A172 (cell line): ENCODE measurements around the gene NPC1. TPM values are rescaled to one million over a fixed set of nuclear protein-coding genes. Genes with fewer than 3 reads are reported as not detected.
"Not testable (repeated sequence)": the region's sequence is repeated elsewhere in the genome, so short reads cannot be mapped to it uniquely, and the experiment has no call there.

Source experiments
- DNase-seq: peaks from one replicate; pipeline ENCODE4 v3.0.0-alpha.2; 2015; ENCODE audit warnings: low spot score
- total RNA-seq: library from RNA; depleted of rRNA; stranded (reverse); fragments of >200 nt; shearing (Covaris generic); gene quantifications from 2 replicates; pipeline ENCODE4 v1.2.3, GENCODE V29; 2014

The NPC1 gene
- total RNA-seq, 1 experiment from 2014 or later = 128 TPM

DNA sequence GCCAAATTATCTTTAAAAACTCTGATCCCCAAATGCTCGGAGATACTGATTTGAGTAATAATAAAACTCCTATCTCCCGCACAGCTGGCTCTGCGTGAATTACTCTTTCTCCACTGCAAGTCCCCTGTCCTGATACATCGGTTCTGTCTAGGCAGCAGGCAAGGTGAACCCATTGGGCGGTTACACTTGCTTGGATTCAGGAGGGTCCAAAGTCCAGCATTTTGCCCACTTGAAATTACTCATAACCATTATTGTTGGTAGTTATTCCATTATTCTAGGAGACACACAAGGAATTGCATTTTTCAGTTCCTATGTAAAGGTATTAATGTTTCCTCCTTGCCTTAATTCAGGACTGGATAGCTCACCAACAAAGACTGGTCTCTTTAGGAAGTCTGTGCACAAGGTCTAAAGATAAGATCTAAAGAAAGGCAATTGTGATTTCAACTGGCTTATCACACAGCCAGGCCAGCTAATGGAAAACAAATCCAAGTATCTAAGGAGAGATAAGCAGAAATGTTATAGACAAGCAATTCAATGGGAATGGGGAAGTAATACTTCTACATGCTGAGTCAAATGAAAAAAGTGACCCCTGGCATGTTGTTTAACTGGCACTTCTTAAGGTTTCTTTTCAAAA lies 23.2 kb upstream of the NPC1 start:
- no peak for DNase-seq

DNA sequence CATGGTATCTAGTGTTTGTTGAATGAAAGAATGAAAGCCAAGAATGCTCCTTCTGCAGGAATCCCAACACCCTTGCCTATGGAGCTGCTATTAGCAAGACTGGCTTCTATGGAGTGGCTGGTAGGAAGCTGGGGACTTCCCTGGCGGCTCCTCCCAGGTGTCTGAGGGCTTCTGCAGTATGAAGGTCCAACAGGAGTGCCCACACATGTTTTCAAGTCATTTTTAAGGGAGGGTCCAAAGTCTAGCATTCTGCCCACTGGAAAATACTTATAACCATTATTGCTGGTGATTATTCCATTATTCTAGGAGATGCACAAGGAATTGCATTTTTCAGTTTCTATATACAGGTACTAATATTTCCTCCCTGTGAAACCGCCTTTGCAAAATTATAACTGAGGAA lies 21.9 kb upstream of the NPC1 start:
- no peak for DNase-seq

DNA sequence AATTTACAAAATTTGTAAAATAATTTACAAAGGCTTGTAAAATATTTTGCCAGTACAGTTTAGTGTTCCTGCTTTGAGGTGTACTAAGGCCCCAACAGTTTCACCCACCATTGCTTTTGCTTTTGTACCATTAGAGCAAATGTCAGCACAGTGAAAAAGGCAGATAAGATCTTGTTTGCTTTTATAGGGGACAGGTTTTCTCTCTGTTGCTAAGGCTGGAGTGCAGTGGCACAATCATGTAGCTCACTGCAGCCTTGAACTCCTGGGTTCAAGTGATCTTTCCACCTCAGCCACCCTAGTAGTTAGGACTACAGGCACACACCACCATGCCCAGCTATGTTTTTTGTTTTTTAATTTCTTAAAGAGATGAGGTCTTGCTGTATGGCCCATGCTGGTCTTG lies 19.6 kb upstream of the NPC1 start:
- DNase-seq = no peak

DNA sequence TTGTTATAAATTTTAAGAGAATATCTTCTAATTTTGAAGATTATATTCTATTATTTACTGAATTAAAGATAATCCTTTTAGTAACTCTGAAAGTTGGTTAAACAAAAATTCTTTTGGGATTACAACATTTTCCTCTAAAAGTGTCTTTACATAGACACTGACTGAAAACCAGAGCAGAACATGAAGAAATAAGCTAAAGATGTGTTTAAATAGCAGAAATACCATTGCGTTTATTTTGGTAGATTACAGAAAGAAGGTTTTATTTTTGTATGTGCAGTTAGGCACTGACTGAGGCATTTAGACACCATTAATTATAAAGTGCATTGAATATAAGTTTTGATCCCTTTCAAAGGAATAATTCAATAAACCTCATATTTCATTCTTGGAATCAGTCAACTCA lies 13.5 kb upstream of the NPC1 start:
- no peak for DNase-seq

DNA sequence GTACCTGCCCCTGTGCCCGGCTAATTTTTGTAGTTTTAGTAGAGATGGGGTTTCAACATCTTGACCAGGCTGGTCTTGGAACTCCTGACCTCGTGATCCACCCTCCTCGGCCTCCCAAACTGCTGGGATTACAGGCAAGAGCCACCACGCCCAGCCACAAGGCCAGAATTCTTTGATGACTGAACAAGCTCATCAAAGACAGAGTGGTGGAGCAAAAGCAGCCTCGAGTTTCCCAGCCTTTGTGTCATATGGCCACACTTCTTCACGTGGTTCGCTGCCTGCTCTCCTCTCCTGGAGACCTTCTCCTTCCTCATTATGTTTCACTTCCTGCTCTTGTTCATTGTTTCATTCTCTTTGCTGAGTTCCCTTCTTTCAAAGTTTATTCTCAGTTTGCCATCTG lies 9.9 kb upstream of the NPC1 start:
- DNase-seq = no peak

DNA sequence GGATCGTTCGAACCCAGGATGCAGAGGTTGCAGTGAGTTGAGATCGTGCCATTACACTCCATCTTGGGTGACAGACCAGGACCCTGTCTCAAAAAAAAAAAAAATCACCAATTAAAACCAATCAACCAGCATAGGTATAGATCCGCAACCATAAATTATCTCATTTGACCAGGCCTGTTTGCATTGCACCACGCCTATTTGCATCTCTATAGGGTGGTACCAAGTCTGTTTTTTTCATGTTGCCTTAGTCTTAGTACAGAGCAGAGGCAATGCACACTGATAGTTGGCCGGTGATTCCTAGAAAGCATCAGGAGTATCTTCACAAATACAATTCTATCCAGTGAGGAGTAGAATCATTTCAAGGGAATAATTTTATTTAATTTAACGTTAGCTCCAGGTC lies 9.3 kb upstream of the NPC1 start:
- no peak for DNase-seq

DNA sequence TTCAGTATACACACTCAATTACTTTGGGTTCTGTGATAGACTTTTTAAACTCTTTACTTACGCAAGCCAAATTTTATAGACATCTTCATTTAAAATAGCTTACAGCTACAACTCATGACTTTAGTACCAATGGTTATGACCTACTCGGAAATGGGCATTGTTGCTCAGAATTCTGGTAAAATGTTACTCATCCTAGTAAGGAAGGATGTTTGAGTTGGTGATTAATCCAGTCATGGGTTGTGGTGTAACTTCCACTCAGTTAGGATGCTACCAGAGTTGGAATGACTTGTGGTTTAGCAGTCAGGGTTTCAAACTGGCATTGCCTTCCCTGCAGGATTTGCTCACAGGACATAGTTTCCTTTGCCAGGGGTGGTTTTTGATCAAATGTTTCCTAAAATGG lies 7.4 kb upstream of the NPC1 start:
- peak; percentile 97 for DNase-seq

DNA sequence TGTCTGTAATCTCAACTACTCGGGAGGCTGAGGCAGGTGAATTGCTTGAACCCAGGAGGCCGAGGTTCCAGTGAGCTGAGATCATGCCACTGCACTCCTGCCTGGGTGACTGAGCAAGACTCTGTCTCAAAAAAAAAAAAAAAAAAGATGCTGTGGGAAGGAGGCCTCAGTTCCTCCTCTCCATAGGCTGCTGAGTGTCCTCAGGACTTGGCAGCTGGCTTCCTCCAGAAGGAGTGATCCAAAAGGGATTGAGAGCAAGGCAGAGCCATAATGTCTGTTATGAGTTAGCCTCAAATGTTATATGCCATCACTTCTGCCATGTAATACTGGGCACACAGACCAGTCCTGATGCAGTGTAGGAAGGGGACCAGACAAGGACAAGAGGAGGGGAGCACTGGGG lies 6.6 kb upstream of the NPC1 start:
- DNase-seq = no peak

DNA sequence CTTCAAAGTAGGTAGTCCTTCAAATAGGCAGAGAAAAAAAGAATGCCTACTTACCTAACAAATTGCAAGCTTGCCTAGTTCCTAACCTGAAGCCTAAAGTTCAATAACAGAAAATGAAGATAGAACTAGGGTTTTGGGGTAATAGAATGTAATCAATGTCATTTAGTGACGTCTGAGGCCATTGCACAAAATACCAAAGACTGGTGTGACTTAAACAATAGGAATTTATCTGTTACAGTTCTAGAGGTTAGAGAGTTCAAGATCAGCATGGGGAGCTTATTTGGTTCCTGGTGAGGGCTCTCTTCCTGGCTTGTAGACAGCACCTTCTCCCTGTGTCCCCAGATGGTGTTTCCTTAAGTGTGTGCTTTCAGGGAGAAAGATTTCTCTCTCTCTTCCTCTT lies 4.7 kb upstream of the NPC1 start:
- DNase-seq = no peak

DNA sequence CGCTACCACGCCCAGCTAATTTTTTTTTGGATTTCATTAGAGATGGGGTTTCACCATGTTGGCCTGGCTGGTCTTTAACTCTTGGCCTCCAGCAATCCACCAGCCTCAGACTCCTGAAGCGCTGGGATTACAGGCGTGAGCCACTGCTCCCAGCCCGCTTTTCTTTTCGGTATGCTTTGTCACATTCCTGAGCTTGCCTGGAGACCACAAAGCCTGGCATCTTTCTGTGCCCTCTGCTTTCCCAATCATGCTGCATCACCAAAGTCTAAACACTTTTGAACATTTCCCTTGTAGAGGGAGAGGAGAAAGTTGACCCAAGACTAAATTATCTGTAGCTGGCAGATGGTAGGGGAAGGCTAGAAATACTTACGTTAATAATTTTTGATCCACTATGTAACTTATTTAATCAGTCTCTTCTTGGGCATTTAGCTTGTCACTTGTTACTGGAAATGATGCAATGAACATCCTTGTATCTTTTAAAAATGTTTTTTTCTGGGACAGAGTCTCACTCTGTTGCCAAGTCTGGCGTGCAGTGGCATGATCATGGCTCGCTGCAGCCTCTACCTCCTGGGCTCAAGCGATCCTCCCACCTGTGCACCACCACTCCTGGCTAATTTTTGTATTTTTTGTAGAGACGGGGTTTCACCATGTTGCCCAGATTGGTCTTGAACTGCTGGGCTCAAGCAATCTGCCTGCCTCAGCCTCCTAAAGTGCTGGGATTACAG lies 2.7 kb upstream of the NPC1 start:
- peak; percentile 74 for DNase-seq

DNA sequence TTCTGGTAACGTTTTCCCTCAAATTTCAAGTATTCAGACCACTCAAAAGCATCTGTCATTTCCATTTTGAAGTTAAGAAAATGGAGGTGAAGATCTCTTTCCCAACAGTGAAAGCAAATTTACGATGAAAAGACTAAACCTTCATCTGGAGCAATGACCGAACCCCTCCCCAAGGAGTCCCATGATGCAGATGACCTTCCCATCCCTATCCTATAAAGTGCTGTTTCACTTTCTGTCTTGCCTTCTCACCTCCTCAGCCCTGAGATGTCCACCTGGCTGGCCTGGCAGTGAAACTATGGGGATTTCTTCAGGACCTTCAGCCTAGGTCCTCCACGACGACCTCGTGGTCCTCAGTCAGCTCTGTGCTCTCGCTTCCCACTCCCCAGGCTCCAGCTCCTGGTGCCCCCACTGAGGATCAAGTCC lies 925 bp upstream of the NPC1 start:
- no peak for DNase-seq

DNA sequence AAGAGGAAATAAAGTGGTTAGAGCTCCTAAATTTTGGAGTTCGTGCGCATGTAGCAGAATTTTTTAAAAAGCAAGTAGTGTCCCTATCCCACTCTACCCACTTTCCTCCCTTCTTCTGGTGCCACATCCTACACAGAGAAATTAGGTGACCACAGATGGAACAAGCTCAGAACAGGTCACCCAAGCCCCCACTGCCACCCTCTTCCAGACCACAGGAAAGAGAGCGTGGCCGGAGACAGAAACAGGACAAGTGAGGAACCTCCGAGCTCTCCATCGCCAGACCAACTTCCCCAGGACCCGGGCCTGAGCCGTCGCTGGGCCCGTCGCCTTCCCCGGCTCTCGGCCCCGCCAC lies 433 bp downstream of the NPC1 start:
- DNase-seq = peak; percentile 18

DNA sequence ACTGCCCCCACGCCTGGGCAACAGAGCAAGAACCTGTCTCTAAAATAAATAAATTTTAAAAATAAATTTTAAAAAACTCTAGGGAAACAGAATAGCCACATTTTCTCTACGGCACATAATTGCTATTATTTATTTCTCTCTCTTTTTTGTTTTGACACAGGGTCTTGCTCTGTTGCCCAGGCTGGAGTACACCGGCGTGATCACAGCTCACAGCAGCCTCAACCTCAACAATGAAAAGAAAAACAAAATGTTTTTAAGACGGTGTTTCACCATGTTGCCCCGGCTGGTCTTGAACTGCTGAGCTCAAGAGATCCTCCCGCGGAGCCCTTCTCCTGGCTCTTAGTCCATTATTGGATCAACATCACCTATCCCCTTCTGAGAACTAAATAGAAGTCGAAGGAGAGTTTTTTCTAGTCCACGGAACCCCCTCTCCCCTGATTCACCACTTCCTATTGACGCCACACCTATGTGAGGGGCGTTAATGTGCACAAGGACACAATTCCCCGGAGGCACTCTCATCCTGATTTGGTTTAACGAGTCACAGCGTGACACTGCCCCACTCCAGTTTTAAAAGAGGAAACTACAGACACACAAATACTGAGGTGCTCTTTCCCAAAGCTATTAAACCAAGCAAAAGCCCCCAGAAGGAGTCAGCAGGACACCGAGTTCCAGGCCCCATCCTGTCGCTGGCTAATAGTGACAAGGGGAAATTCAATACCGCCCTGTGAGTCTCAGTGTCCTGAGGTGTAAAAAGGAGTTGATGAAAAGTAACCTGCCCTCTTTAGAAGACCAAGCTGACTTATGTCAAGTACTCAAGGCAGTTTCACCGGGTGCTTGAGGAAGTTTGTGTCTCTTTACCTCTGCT lies 1.1 kb downstream of the NPC1 start:
- DNase-seq = peak; percentile 53

DNA sequence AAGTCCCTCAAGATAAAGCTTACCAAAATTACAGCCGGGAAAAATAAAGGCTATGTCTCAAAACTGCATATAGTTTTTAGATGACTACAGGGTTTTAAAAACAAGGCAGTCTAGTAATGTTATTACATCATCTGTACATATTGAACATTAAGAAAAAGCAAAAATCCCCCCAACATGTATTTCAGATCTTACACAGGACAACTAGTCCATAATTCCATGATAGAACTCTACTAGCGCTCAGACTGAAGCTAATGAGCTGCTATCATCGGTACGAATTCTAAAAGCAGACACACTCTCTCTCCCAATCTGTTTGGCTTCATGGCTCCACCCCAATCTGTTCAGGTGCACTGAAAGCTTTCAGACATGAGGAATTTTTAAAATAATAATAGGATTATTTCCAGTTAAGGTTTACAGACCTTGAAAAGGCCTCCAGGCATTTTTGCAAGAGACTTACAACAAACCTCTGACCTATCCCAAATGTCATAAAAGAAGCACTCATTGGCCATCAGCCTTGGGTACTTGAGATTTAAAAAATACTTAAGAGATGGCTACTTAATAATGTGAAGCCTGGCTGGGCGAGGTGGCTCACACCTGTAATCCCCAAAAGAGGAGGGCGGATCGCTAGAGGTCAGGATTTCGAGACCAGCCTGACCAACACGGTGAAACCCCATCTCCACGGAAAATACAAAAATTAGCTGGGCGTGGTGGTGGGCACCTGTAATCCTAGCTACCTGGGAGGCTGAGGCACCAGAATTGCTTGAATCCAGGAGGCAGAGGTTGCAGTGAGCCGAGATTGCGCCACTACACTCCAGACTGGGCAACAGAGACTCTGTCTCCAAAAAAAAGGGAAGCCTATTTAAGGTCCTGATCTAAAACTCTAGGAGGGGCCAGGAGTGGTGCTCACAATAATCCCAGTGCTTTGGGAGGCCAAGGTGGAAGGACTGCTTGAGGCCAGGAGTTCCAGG lies 2.0 kb downstream of the NPC1 start:
- no peak for DNase-seq

DNA sequence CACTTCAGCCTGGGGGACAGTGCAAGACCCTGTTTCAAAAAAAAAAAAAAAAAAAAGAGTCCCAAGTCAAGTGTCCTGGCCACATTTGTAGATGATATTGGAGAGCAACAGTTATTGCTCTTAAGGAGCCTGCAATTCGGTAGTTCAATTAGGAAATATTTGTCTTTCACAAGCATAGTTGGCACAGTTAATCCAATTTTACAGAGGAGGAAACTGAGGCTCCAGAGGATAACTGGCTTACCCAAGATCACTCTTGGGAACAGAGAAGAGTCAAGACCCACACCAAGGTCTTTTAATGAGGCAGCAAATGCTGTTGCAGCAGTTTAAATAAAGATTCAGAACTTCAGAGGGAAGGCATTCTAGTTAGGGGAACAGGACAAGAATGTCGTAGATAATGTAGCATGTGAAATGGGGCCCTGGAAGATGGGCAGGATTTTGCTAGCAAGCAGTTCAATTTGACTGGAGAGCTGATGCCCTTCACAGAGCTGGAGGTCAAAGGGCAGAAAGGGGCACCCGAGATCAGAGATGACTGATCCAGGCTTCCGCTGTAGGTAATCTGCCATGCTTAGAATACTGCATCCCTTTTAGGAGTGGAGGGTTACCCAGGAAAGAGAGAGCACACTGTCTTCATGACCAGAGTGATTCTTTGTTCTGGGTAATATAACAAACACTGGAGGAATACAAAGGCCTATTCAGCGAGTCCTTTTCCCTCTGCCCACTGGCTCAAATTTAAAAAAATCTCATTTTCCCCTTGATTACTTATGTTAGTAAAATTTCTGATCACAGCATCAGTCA lies 3.0 kb downstream of the NPC1 start:
- no peak for DNase-seq

DNA sequence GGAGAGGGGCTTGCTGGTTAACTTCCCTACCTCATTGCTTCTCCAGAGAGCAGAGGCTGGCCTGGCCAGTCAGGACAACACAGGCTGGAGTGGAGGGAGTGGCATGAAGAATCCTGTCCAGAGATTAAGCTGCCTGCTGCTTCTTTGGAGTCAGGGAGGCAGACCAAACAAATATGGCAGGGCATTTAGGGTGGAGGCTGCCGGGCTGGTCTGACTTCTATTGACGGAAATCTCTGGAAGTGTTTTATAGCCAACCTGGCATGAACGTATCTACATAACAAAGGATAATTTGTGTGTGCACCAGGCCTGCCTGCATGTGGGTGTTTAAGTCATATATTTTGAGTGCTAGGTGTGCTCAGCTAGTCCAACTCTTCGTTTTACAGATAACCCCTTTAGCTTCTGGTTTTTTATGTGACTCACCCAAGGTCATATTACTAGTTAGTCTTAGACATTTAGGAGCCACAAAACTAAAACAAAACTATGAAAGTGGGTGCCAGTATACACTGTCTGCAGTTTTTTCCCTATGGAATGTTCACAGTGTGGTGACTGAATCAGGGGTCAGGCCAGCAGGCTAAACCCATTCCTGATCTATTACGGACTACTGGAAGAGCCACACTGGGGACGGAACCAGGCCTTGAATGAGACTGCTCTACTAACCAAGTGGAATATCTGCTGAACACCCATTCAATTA lies 5.5 kb downstream of the NPC1 start:
- peak; percentile 86 for DNase-seq

DNA sequence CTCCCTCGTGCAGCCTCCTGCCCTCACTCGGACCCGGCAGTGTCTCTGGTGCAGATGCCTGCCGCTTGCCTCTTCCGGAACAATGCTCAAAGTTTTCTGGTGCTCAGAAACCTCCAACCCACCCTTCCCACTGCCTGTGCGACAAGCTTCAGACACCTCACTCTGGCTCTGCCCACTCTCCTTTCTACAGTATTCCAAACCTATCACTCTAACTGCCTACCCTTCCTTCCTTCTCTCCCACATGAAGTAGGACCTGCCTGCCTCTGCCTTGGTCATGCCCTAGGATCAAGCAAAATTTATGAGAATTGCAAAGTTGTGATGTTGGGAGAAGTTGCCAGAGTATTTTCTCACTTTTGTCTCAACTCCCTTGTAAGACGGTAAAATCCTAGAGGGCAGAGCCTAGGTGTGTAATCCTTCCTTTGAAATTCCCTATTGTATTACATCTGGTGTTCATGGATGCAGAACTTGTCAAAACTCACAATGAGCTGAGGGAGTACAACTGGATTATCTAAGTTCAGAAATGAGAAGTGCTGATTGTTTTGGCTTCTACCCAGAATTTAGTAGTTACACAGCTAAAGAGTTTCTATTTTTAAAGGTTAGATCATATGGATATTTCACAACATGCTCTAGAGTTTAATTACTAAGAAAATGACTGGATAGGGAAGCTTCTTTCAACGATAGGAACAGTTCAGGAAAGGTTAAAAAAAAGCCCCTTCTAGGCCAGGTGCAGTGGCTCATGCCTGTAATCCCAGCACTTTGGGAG lies 7.2 kb downstream of the NPC1 start:
- peak; percentile 27 for DNase-seq

DNA sequence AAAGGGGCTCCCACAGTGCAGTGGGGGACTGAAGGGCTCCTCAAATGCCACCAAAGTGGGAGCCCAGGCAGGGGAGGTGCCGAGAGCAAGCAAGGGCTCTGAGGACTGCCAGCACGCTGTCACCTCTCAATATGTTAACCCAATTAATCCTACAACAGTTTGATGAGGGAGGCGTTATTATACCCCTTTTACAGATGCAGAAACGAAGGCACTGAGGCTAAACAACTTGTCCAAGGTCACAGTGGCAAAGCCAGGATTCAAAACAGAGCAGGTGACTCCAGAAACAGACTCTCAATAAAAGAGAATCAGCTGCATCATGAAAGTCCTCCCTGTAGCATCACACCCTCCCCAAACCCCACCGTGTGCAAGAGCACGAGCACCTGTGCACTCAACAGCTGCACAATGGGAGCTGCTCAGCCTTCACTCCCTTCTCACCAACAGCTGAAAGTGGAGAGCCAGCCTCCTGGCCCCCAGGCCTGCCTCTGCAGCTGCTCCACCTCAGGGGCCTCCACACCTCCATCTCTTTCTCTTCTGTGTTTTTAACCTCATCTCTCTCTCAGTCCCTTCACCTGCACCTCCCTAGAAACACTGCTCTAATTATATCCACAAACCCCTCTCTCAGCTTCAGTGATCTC lies 8.1 kb downstream of the NPC1 start:
- DNase-seq = no peak

DNA sequence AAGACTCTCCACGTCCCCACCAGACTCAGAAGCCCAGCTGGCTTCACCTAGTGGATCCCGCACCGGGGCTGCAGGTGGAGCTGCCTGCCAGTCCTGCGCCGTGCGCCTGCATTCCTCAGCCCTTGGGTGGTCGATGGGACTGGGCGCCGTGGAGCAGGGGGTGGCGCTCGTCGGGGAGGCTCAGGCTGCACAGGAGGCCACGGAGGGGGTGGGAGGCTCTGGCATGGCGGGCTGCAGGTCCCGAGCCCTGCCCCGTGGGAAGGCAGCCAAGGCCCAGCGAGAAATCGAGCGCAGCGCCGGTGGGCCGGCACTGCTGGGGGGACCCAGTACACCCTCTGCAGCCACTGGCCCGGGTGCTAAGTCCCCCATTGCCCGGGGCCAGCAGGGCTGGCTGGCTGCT lies 8.8 kb downstream of the NPC1 start:
- DNase-seq = not testable (repeated sequence)
